GM12864 (cell line): ENCODE measurements around the gene DPYSL4.

ENCODE experiments used
- DNase-seq: peaks from one replicate; pipeline ENCODE4 v3.0.0-alpha.2; 2011; ENCODE audit warnings: low read depth
- H3K4me3 ChIP-seq: 2 replicates; pipeline ENCODE4 v1.5.1; 2011; ENCODE audit warnings: mild to moderate bottlenecking, low read depth, low read length, control low read depth
- CTCF ChIP-seq: IDR thresholded peaks from 2 replicates; pipeline ENCODE4 v1.5.1; 2011; ENCODE audit warnings: low read depth, mild to moderate bottlenecking, moderate library complexity, low read length, control low read depth, inconsistent platforms; ENCODE audit errors: missing control alignments

Gene DPYSL4

DNA sequence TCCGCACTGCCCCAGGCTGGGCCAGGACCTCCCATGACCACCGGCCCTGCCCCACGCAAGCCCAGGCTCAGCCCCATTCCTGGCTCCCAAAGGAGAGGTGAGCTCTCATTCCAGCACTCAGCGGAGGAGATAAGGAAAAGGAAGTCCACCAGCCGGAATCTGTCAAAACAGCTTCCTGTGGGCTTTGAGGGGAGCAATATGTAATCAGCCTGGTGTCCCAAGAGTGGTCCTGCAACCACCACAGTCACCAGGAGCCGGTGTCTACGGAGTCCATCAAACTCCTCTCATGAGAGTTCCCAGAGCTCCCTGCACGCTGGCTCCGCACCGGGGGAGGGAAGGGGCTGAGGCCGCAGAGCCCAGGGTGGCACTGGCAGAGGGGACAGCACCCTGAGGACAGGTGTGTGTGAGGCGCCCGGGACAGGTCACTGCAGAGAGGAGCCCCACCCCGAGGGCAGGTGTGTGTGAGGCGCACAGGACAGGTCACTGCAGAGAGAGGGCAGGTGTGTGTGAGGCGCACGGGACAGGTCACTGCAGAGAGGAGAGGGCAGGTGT, 63.2 kb downstream of the DPYSL4 start:
- DNase-seq = no peak
- no peak overlapping the region for H3K4me3 ChIP-seq
- TF ChIP-seq CTCF = no peak

- H3K4me3 ChIP-seq = no peak overlapping the region
- DNase-seq = no peak
- no peak for TF ChIP-seq CTCF
Observed at GRCh38 chr10:132250481-132251475, 64.0 kb downstream of the DPYSL4 start.

DNA sequence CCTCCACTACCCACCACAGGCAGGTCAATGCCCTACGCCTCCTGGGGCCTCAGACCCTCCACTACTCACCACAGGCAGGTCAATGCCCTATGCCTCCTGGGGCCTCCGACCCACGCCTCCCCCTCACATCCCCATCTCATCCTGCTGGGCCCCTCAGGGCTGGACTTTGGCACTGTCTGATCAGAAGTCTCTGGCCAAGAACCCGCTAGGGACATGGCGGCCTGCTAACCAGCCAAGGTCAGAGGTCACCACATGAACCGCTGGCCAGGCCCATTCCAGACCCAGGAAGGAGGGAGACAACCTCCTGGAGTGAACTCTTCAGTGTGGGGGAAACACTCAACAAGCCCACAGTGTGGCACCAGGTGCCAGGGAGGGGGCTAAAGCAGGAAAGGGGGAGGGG, 65.2 kb downstream of the DPYSL4 start:
- no peak for DNase-seq
- TF ChIP-seq CTCF = no peak
- no peak overlapping the region for H3K4me3 ChIP-seq

GRCh38 chr10:132252412-132252811, 65.7 kb downstream of the DPYSL4 start:
- no peak for TF ChIP-seq CTCF
- no peak for DNase-seq
- no peak overlapping the region for H3K4me3 ChIP-seq

DNA sequence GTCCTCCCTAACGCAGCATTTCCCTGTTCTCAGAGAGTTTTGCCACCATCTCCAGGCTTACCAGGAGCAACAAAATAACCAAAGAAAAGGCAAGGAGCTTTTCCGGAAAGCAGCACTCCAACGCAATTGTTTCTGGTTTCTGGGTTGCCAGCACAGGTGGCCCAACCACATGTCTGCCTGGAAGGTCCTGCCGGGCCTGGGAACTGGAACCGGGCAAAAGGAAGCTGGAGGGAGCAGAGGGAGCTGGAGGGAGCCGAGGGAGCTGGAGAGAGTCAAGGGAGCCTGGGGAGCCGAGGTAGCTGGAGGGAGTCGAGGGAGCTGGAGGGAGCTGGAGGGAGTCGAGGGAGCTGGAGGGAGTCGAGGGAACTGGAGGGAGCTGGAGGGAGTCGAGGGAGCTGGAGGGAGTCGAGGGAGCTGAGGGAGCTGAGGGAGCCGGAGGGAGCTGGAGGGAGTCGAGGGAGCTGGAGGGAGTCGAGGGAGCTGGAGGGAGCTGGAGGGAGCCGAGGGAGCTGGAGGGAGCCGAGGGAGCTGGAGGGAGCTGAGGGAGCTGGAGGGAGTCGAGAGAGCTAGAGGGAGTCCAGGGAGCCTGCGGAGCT, 66.4 kb downstream of the DPYSL4 start:
- no peak for DNase-seq
- TF ChIP-seq CTCF = no peak

DNA sequence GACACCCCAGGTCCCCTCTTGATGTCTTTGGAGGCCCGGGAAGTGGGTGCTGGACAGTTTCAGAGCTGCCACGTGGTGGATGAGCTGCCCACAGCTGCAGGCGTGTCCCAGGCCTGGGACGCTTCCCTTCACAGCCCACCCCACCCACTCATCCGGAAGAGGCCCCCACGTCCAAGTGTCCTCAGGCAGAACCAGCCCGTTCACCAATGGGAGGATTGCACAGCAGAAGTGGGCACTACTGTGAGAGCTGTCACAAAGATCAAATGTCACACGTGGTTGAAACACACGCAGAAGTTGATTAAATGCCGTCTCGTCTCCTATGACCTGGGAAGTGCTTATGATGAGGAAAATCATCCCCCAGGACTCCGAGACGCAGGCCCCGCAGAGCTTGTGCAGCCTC, 68.1 kb downstream of the DPYSL4 start:
- no peak for DNase-seq
- no peak for TF ChIP-seq CTCF
- H3K4me3 ChIP-seq = no peak overlapping the region

More for the DNA sequence above, 66.4 kb downstream of the DPYSL4 start:
- H3K4me3 ChIP-seq = no peak overlapping the region
